MCF 10A (cell line): ENCODE data around the gene GOLGA2. TPM values are rescaled to one million over a fixed set of nuclear protein-coding genes. Genes with fewer than 3 reads are reported as not detected.

Experiments used
- BruUV-seq: library from RNA; stranded (reverse); fragments of 400-500 nt; replicated peaks from 2 replicates; lab custom pipeline; 2021; lab: Mats Ljungman, UMichigan
- CTCF ChIA-PET: fragments of 300-600 bp; sonication (Branson Sonifier 250); formaldehyde crosslinking; extraction: SDS; loops from one replicate; lab custom pipeline; 2021; ENCODE audit warnings: antibody characterized with exemption, inconsistent platforms; lab: Yijun Ruan, JAX
- POLR2A ChIA-PET: fragments of 300-600, 350-650 bp; sonication (Branson Sonifier 250); formaldehyde crosslinking; extraction: SDS; loops from one replicate; lab custom pipeline; 2020; ENCODE audit warnings: antibody characterized with exemption, inconsistent platforms; lab: Yijun Ruan, JAX
- DNase-seq: peaks from one replicate; pipeline ENCODE4 v3.0.0-alpha.2; 2018; ENCODE audit not compliant: unreplicated experiment
- H3K27ac Mint-ChIP-seq: one replicate; pipeline ENCODE4 v1.8.0; 2022; ENCODE audit warnings: mild to moderate bottlenecking, low read depth, mixed read lengths; ENCODE audit not compliant: unreplicated experiment
- H3K27me3 Mint-ChIP-seq: one replicate; pipeline ENCODE4 v1.8.0; 2022; ENCODE audit warnings: mixed read lengths; ENCODE audit not compliant: insufficient read depth, unreplicated experiment
- H3K36me3 Mint-ChIP-seq: one replicate; pipeline ENCODE4 v1.8.0; 2022; ENCODE audit warnings: mild to moderate bottlenecking, moderate library complexity, mixed read lengths; ENCODE audit not compliant: insufficient read depth, unreplicated experiment
- H3K4me1 Mint-ChIP-seq: one replicate; pipeline ENCODE4 v1.8.0; 2022; ENCODE audit warnings: mixed read lengths; ENCODE audit not compliant: insufficient read depth, unreplicated experiment
- H3K4me3 Mint-ChIP-seq: one replicate; pipeline ENCODE4 v1.8.0; 2022; ENCODE audit warnings: mild to moderate bottlenecking, moderate library complexity, mixed read lengths; ENCODE audit not compliant: unreplicated experiment
- H3K9me3 Mint-ChIP-seq: one replicate; pipeline ENCODE4 v1.8.0; 2022; ENCODE audit warnings: mixed read lengths; ENCODE audit not compliant: unreplicated experiment
- CTCF ChIP-seq: fragments of 200-600 bp; IDR thresholded peaks from one replicate; pipeline ENCODE4 v1.8.0; 2022; ENCODE audit warnings: antibody characterized with exemption, mild to moderate bottlenecking; ENCODE audit not compliant: unreplicated experiment
- intact Hi-C: fragments of 100-400 bp; cut with micrococcal nuclease; formaldehyde crosslinking; loops from 2 replicates; pipeline ENCODE4 v1.14.1; 2022
- total RNA-seq: library from RNA; stranded (reverse); gene quantifications from 2 replicates; pipeline ENCODE4 v1.2.3, GENCODE V29; 2022

The GOLGA2 gene
- total RNA-seq, 1 experiment from 2014 or later = 124 TPM

GRCh38 chr9:128211186-128211980, 64.4 kb downstream of the GOLGA2 start:
- Mint-ChIP-seq H3K9me3 (no peaks in the 10 kb centered on the region), H3K27ac (no peak overlapping the region), H3K4me1 (peaks cover 5% of the 10 kb centered on the region), H3K36me3 (no peaks in the 10 kb centered on the region), H3K4me3 (no peak overlapping the region), H3K27me3 (peaks cover 29% of the 10 kb centered on the region)
- ChIA-PET POLR2A (interaction anchor here (0.5 kb wide), 1 partner anchor 335 kb away, joined by 4 read pairs; no protein-coding TSS in a partner anchor), CTCF (interaction anchor here (0.7 kb wide), 2 partner anchors 132 to 301 kb away, joined by 3 to 4 read pairs; no protein-coding TSS in a partner anchor)
- intact Hi-C loops = no loop called here
- BruUV-seq = no TSS peak
- TF ChIP-seq CTCF = no peak
- DNase-seq = no peak

DNA sequence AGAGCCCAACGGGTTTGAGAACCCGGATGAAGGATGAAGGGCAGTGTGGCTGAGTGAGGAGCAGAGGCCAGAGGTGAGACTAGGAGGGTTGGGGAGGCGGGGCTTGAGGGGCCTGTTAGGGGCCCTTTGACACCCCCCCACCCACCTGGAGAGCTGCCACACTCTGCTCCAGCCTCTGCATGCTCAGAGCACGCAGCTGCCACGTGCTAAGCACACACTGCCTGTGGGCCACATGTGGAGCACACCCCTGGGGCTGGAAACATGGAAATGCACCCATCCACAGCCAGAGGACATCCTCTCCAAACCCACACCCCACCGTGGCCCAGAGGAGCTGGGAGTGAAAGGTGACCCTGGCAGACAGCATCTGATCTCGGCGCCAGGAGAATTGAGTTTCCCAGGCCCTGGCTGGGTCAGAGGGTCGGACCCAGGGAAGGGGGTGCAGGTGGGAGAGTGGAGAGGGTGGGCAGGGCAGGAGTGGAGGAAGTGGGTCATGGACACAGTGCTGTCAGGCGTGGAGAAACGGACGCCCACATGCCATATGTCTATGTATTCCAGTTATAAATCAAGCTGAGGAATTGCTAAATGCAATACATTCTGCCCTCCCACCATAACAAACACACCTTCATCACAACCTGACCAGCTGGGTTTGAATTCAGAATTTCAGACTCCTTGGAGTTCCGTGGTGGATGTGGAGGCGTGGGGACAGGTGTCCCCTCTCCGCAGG, 66.7 kb downstream of the GOLGA2 start:
- Mint-ChIP-seq H3K36me3 (no peaks in the 10 kb centered on the region), H3K27me3 (peaks cover 44% of the 10 kb centered on the region), H3K27ac (no peak overlapping the region), H3K9me3 (no peaks in the 10 kb centered on the region), H3K4me1 (peaks cover 5% of the 10 kb centered on the region), H3K4me3 (no peak overlapping the region)
- no TSS peak for BruUV-seq
- CTCF ChIA-PET = no interaction called here
- intact Hi-C loops = no loop called here
- TF ChIP-seq CTCF = no peak
- DNase-seq = no peak
- POLR2A ChIA-PET = no interaction called here

GRCh38 chr9:128208386-128208785, 67.4 kb downstream of the GOLGA2 start:
- Mint-ChIP-seq H3K36me3 (no peaks in the 10 kb centered on the region), H3K4me1 (peaks cover 5% of the 10 kb centered on the region), H3K9me3 (no peaks in the 10 kb centered on the region), H3K4me3 (no peak overlapping the region), H3K27ac (no peak overlapping the region), H3K27me3 (peaks cover 46% of the 10 kb centered on the region)
- ChIA-PET POLR2A (no interaction called here), CTCF (interaction anchor here (0.7 to 1.7 kb wide), 2 partner anchors 49 to 87 kb away, joined by 3 to 5 read pairs; no protein-coding TSS in a partner anchor)
- no peak for DNase-seq
- BruUV-seq = no TSS peak
- intact Hi-C loops = no loop called here
- no peak for TF ChIP-seq CTCF
